Hematopoietic multipotent progenitor cell treated with erythropoietin and hydrocortisone succinate and interleukin-3 and kit ligand, for 17 days (in vitro differentiated cells): ENCODE data around the gene RAB27A.
"Not testable (repeated sequence)": the region's sequence is repeated elsewhere in the genome, so short reads cannot be mapped to it uniquely, and the experiment has no call there.

Experiments used
- DNase-seq: peaks from one replicate; pipeline ENCODE4 v3.0.0-alpha.2; 2015; ENCODE audit warnings: low spot score

The RAB27A gene

GRCh38 chr15:55289746-55290527, at the start of gene RAB27A:
Gene RAB27A, minus strand, starts transcription at chr15:55289813. Its CDS starts 54,879 bp downstream, at chr15:55234934.
- DNase-seq: no peak

DNA sequence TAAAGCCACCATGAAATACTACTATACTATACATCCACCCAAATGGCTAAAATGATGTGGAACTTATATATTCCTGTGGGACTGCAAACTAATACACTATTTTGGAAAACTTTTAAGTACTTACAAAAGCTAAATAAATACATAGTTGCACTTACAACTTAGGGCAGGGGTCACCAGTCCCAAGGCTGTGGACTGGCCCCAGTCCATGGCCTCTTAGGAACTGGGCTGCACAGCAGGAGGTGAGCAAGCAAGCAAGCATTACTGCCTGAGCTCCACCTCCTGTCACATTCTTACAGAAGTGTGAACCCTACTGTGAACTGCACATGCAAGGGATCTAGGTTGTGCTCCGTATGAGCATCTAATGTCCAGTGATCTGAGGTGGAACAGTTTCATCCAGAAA, 47.5 kb upstream of the RAB27A start:
- no peak for DNase-seq

DNA sequence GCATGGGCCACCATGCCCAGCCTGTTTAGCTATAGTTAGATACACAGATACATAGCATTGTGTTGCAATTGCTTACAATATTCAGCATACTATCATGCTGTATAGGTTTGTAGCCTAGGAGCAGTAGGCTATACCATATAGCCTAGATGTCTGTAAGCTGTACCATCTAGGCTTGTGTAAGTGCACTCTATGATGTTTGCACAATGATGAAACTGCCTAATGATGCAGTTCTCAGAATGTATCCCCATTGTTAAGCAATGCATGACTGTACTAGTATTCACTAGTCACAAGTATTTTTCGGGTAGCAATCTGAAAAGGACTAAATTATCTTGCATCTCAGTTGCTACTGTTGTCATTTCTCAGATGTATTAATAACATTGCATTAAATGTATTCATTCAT, 45.4 kb upstream of the RAB27A start:
- DNase-seq: no peak

GRCh38 chr15:55334371-55334770, 44.8 kb upstream of the RAB27A start:
- DNase-seq: no peak

GRCh38 chr15:55327387-55327786, 37.8 kb upstream of the RAB27A start:
- no peak for DNase-seq

GRCh38 chr15:55322467-55322866, 32.9 kb upstream of the RAB27A start:
- no peak for DNase-seq

- DNase-seq: no peak
Measured at GRCh38 chr15:55320963-55321362, 31.4 kb upstream of the RAB27A start.

- peak; percentile 35 for DNase-seq
Measured at GRCh38 chr15:55320238-55320550, 30.6 kb upstream of the RAB27A start.

DNA sequence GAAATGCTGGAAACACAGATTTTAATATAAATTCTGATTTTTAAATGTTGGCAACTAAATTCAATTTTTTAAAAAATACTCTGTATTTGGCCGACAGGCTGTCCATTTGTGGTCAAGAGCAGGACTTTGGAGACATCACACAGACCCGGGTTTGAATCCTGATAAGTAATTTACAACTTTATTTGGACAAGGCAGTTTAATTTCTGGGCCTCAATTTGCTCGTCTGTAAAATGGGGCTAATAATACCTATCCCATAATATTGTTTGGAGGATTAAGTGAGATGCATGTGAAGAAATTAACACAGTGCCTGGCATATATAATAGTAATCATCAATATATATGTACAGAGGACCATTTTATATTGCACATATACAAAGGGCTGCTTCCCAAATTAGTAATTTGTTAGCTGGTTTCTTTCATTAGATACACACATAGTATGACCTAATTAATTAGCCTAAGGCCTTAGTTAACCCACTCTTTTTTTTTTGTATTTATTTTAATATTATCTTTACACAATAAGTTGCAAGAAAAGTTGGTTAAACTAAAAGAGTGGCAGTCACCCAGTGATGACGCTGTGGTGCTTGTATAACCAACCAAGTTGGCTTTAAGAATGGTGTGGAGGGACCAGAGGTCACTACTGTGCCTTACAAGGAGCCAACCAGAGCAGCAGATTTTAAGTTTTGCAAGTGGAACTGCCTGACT, 30.1 kb upstream of the RAB27A start:
- DNase-seq: peak; percentile 19

- peak; percentile 71 for DNase-seq
Measured at GRCh38 chr15:55318588-55319494, 29.2 kb upstream of the RAB27A start, which contains the start of the genes PIGB and PIGBOS1. Gene PIGB, plus strand, starts transcription at chr15:55319222. Its CDS starts 29 bp downstream, at chr15:55319251. Gene PIGBOS1, minus strand, starts transcription at chr15:55319123. Its CDS starts 1,331 bp downstream, at chr15:55317792.

- DNase-seq: not testable (repeated sequence)
Measured at GRCh38 chr15:55302801-55303200, 13.2 kb upstream of the RAB27A start.

DNA sequence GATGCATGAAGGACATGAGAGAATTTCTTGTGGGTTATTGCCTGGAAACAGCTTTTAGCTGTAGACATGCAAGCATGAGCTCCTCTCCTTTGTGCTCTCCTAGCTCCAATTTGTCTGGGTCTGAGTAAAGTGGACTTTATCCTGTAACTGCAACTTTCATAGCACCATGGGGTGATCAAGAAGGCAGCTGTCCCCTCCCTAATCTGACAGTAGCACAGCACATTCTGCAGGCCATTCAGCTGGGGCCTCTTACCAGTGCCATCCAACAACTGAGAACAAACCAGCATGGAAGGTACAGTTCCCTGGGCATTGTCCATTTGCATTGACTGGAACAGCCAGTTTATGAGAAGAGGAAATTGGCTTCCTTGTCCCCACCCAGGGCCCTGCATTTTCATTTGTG, 7.7 kb upstream of the RAB27A start:
- DNase-seq: no peak

GRCh38 chr15:55290528-55291057, 980 bp upstream of the RAB27A start:
- peak; percentile 66 for DNase-seq

GRCh38 chr15:55289011-55289745, 435 bp downstream of the RAB27A start:
- no peak for DNase-seq

DNA sequence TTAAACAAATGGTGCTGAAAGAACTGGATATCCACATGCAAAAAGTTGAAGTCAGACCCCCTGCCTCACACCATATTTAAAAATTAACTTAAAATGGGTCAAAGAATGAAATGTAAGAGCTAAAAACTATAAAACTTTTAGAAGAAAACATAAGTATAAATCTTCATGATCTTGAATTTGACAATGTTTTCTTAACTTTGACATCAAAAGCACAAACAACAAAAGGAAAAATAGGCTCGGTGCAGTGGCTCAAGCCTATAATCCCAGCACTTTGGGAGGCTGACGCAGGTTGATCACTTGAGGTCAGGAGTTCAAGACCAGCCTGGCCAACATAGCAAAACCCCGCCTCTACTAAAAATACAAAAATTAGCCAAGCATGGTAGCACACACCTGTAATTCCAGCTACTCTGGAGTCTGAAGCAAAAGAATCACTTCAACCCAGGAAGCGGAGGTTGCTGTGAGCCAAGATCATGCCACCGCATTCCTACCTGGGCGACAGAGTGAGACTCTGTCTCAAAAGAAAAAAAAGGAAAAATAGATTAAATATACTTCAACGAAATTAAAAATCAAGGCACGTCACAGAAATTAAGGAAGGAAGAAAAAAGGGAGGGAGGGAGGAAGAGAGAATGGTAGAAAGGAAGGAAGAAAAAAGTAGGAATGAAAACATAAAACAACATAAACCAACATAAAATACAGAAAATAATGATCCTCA, 1.5 kb downstream of the RAB27A start:
- no peak for DNase-seq

DNA sequence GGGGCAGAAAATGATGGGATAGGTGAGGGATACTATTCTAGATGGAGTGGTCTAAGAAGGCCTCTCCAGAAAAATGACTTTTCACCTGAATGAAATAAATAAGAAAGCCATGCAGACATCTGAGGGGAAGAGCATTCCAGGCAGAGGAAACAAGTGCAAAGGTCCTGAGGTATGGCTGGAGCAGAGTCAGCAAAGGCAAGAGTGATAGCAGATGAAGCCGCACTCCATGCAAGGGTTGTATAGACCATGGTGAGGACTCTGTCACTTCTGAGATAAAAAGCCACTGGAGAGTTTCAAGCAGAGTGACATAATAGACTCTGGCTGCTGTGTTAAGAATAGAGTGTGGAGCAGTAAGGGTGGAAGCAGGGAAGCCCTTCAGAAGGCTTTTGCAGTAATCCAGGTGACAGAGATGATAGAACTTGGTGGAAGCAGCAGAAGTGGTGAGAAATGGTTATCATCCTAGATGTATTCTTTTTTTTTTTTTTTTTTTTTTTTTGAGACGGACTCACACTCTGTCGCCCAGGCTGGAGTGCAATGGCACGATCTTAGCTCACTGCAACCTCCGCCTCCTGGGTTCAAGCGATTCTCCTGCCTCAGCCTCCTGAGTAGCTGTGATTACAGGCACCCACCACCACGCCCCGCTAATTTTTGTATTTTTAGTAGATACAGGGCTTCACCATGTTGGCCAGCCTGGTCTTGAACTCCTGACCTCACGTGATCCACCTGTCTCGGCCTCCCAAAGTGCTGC, 3.0 kb downstream of the RAB27A start:
- not testable (repeated sequence) for DNase-seq

DNA sequence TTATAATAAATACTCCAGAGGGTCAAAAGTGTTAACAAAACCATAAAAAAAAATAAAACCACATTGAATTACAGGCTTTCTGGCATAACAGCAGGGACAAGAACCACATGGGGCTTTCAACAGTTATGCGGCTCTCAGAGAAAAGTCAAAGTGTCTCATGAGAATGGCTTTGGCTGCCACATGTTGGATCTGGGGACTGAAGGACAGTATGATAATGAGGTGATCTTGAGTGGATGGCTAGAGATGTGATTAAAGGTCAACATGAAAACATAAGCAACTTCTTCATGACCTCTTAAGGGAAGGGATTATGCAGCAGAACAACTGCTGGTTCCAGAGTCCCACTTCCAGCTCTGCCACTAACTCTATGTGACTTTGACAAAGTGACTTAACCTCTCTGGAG, 5.2 kb downstream of the RAB27A start:
- no peak for DNase-seq

- no peak for DNase-seq
Measured at GRCh38 chr15:55283379-55284147, 6.0 kb downstream of the RAB27A start.

- DNase-seq: no peak
Measured at GRCh38 chr15:55282284-55282833, 7.3 kb downstream of the RAB27A start.
